ENCODE measurements around the gene SLC27A1. TPM values are rescaled to one million over a fixed set of nuclear protein-coding genes. Genes with fewer than 3 reads are reported as not detected.
"Not testable (repeated sequence)": the region's sequence is repeated elsewhere in the genome, so short reads cannot be mapped to it uniquely, and the experiment has no call there.

SLC27A1 gene
- total and polyA plus RNA-seq, 5 donors: 28.2 to 63.6 (median 38.7) TPM

- no peaks in the 10 kb centered on the region for H3K9me3 ChIP-seq (ENCODE audit: control insufficient read depth, low read length)
- DNase-seq (peak in 1 of 3 donors; percentile 21), ATAC-seq (no peak)
- intact Hi-C loops (cut with DNase I): no loop called here
- 75% methylated on average over 15 of the region's 15 CpGs for WGBS
- H3K4me1 ChIP-seq (ENCODE audit: control insufficient read depth, insufficient read depth, low read length): no peaks in the 10 kb centered on the region
- no peaks in the 10 kb centered on the region for H3K27me3 ChIP-seq (ENCODE audit: control insufficient read depth, insufficient read depth)
- H3K4me3 ChIP-seq (ENCODE audit: low read length): no peak overlapping the region
- H3K27ac ChIP-seq (ENCODE audit: low read length): no peak overlapping the region
Measured at GRCh38 chr19:17542042-17542441, 71.7 kb downstream of the SLC27A1 start.

- intact Hi-C loops (cut with DNase I): no loop called here
- H3K9me3 ChIP-seq (ENCODE audit: control insufficient read depth, low read length): no peaks in the 10 kb centered on the region
- ATAC-seq (no peak), DNase-seq (peak in 1 of 3 donors; percentile 48)
- H3K4me1 ChIP-seq (ENCODE audit: control insufficient read depth, insufficient read depth, low read length): no peaks in the 10 kb centered on the region
- H3K27ac ChIP-seq (ENCODE audit: low read length): no peak overlapping the region
- H3K4me3 ChIP-seq (ENCODE audit: low read length): no peak overlapping the region
- no peaks in the 10 kb centered on the region for H3K27me3 ChIP-seq (ENCODE audit: control insufficient read depth, insufficient read depth)
- whole genome bisulfite sequencing: 79% methylated on average over 14 of the region's 14 CpGs
Measured at GRCh38 chr19:17542793-17543582, 72.7 kb downstream of the SLC27A1 start.

GRCh38 chr19:17543986-17544385 is 73.7 kb downstream of the SLC27A1 start:
- ATAC-seq (no peak), DNase-seq (peak in 1 of 3 donors; percentile 12)
- Histone ChIP-seq H3K27me3 (ENCODE audit: control insufficient read depth, insufficient read depth) (no peaks in the 10 kb centered on the region), H3K4me3 (ENCODE audit: low read length) (no peak overlapping the region), H3K4me1 (ENCODE audit: control insufficient read depth, insufficient read depth, low read length) (no peaks in the 10 kb centered on the region), H3K27ac (ENCODE audit: low read length) (no peak overlapping the region), H3K9me3 (ENCODE audit: control insufficient read depth, low read length) (no peaks in the 10 kb centered on the region)
- intact Hi-C loops (cut with DNase I): no loop called here
- WGBS: 72% methylated on average over 4 of the region's 4 CpGs

- no peak for ATAC-seq
- Histone ChIP-seq H3K9me3 (ENCODE audit: control insufficient read depth, low read length) (no peaks in the 10 kb centered on the region), H3K4me3 (ENCODE audit: low read length) (no peak overlapping the region), H3K27me3 (ENCODE audit: control insufficient read depth, insufficient read depth) (no peaks in the 10 kb centered on the region), H3K27ac (ENCODE audit: low read length) (no peak overlapping the region), H3K4me1 (ENCODE audit: control insufficient read depth, insufficient read depth, low read length) (no peaks in the 10 kb centered on the region)
- 97% methylated on average over 4 of the region's 4 CpGs for WGBS
- peak in 1 of 3 donors; percentile 2 for DNase-seq
- intact Hi-C loops (cut with DNase I): no loop called here
Measured at GRCh38 chr19:17544418-17544817, 74.1 kb downstream of the SLC27A1 start.

GRCh38 chr19:17548145-17548544 is 77.8 kb downstream of the SLC27A1 start:
- DNase-seq: peak in 1 of 3 donors; percentile 9
- ATAC-seq: no peak
- Histone ChIP-seq H3K9me3 (ENCODE audit: control insufficient read depth, low read length) (no peaks in the 10 kb centered on the region), H3K4me1 (ENCODE audit: control insufficient read depth, insufficient read depth, low read length) (no peaks in the 10 kb centered on the region), H3K27me3 (ENCODE audit: control insufficient read depth, insufficient read depth) (no peaks in the 10 kb centered on the region), H3K27ac (ENCODE audit: low read length) (no peak overlapping the region), H3K4me3 (ENCODE audit: low read length) (no peak overlapping the region)
- intact Hi-C loops (cut with DNase I): no loop called here
- WGBS: 78% methylated on average over 6 of the region's 6 CpGs

GRCh38 chr19:17549085-17549740 is 78.9 kb downstream of the SLC27A1 start:
- H3K9me3 ChIP-seq (ENCODE audit: control insufficient read depth, low read length): no peaks in the 10 kb centered on the region
- H3K4me1 ChIP-seq (ENCODE audit: control insufficient read depth, insufficient read depth, low read length): peaks cover 3% of the 10 kb centered on the region
- WGBS: 71% methylated on average over 5 of the region's 5 CpGs
- no peak overlapping the region for H3K4me3 ChIP-seq (ENCODE audit: low read length)
- no peak overlapping the region for H3K27ac ChIP-seq (ENCODE audit: low read length)
- intact Hi-C loops (cut with DNase I): no loop called here
- ATAC-seq (no peak), DNase-seq (peak in 1 of 3 donors; percentile 4)
- H3K27me3 ChIP-seq (ENCODE audit: control insufficient read depth, insufficient read depth): no peaks in the 10 kb centered on the region

- intact Hi-C loops (cut with DNase I): no loop called here
Measured at GRCh38 chr19:17550076-17550667, 79.8 kb downstream of the SLC27A1 start.

GRCh38 chr19:17552735-17553134 is 82.4 kb downstream of the SLC27A1 start:
- H3K4me3 ChIP-seq (ENCODE audit: low read length); DNase-seq; H3K27ac ChIP-seq (ENCODE audit: low read length); H3K27me3 ChIP-seq (ENCODE audit: control insufficient read depth, insufficient read depth); intact Hi-C loops (cut with DNase I); H3K9me3 ChIP-seq (ENCODE audit: control insufficient read depth, low read length); H3K4me1 ChIP-seq (ENCODE audit: control insufficient read depth, insufficient read depth, low read length); ATAC-seq: not testable (repeated sequence)
- WGBS: 98% methylated on average over 4 of the region's 4 CpGs

More at GRCh38 chr19:17550076-17550667, 79.8 kb downstream of the SLC27A1 start:
- no peak for ATAC-seq
- DNase-seq: no peak
- 97% methylated on average over 4 of the region's 4 CpGs for WGBS
- Histone ChIP-seq H3K9me3 (ENCODE audit: control insufficient read depth, low read length) (no peaks in the 10 kb centered on the region), H3K27ac (ENCODE audit: low read length) (no peak overlapping the region), H3K4me1 (ENCODE audit: control insufficient read depth, insufficient read depth, low read length) (peaks cover 5% of the 10 kb centered on the region), H3K27me3 (ENCODE audit: control insufficient read depth, insufficient read depth) (no peaks in the 10 kb centered on the region), H3K4me3 (ENCODE audit: low read length) (no peak overlapping the region)

- peak; percentile 73 to 77 (median 74) for DNase-seq
- peak; percentile 44 to 72 for ATAC-seq
- Histone ChIP-seq H3K4me1 (ENCODE audit: control insufficient read depth, insufficient read depth, low read length) (peaks cover 5% of the 10 kb centered on the region), H3K27me3 (ENCODE audit: control insufficient read depth, insufficient read depth) (no peaks in the 10 kb centered on the region), H3K27ac (ENCODE audit: low read length) (peak overlapping the region; percentile 42), H3K9me3 (ENCODE audit: control insufficient read depth, low read length) (no peaks in the 10 kb centered on the region), H3K4me3 (ENCODE audit: low read length) (no peak overlapping the region)
- intact Hi-C loops (cut with DNase I): no loop called here
- WGBS: 13% methylated on average over 7 of the region's 7 CpGs
Measured at GRCh38 chr19:17553256-17553655, 82.9 kb downstream of the SLC27A1 start.

- Histone ChIP-seq H3K4me1 (ENCODE audit: control insufficient read depth, insufficient read depth, low read length) (peaks cover 5% of the 10 kb centered on the region), H3K27me3 (ENCODE audit: control insufficient read depth, insufficient read depth) (no peaks in the 10 kb centered on the region)
Measured at GRCh38 chr19:17554968-17555479, 84.7 kb downstream of the SLC27A1 start.

GRCh38 chr19:17555480-17555928 is 85.2 kb downstream of the SLC27A1 start, which contains the start of gene COLGALT1:
TSS of gene COLGALT1 (plus strand) at chr19:17555649. CDS start at chr19:17555714, 65 bp downstream.
- no peaks in the 10 kb centered on the region for H3K9me3 ChIP-seq (ENCODE audit: control insufficient read depth, low read length)
- H3K27ac ChIP-seq (ENCODE audit: low read length): peak within 1 kb of the TSS; percentile 71
- under 1% methylated on average over 64 of the region's 64 CpGs for WGBS
- H3K27me3 ChIP-seq (ENCODE audit: control insufficient read depth, insufficient read depth): no peaks in the 10 kb centered on the region
- peak; percentile 99 to 100 (median 99) for DNase-seq
- ATAC-seq: peak; percentile 95 to 98
- H3K4me3 ChIP-seq (ENCODE audit: low read length): peak within 1 kb of the TSS; percentile 77
- intact Hi-C loops (cut with DNase I): no loop called here
- H3K4me1 ChIP-seq (ENCODE audit: control insufficient read depth, insufficient read depth, low read length): peaks cover 5% of the 10 kb centered on the region

More at GRCh38 chr19:17554968-17555479, 84.7 kb downstream of the SLC27A1 start:
- 12% methylated on average over 19 of the region's 19 CpGs for WGBS
- no peak for DNase-seq
- Histone ChIP-seq H3K27ac (ENCODE audit: low read length) (peak overlapping the region; percentile 0), H3K9me3 (ENCODE audit: control insufficient read depth, low read length) (no peaks in the 10 kb centered on the region), H3K4me3 (ENCODE audit: low read length) (peak overlapping the region; percentile 77)
- intact Hi-C loops (cut with DNase I): no loop called here
- ATAC-seq: peak in 1 of 2 donors; percentile 2
